ENCODE data around the gene SART1.
"Not testable (repeated sequence)": the region's sequence is repeated elsewhere in the genome, so short reads cannot be mapped to it uniquely, and the experiment has no call there.

The SART1 gene

DNA sequence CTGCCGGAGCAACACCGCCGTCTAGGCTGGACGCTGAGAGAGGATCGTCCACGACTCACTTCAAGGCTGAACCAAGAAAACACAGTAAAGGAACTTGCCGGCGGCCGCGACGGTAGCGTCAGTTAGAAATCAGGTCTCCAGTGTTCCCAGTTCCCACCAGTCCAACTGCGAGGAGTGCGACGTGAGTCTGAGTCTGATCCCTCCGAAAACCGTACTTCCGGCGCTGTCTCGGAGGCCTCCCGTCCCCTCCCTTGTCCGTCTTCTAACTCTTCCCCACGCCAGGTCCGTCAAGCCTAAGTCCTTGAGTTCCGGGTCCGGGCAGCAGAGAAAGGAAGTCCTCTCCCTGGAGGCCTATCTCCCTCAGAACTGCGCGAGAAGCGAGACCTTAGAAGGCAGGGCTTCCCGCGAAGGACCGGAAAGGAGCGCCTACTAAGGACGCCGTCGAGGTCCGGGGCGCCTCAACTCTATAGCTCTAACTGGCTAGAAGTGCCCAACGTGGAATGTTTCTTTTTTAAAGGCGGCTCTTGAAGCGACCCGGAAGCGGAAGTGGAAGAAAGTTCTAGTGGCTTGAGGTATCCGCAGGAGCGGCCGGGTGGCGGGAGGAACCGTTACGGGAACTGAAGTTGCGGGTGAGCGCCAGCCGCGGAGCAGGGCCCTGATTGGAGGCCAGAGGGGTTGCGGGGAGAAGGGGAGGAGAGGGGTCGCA lies 40.6 kb downstream of the SART1 start, which contains the start of the genes BANF1 and EIF1AD:
TSS of gene BANF1 (plus strand) at position 562 of the 706 bp plus-strand sequence. CDS start 748 bp downstream, outside the sequence.
TSS of gene EIF1AD (minus strand) at position 216 of the 706 bp plus-strand sequence. CDS start 1,768 bp downstream, outside the sequence.
- peak; percentile 94 for DNase-seq (ENCODE audit: low read depth in 2 of 2)

DNA sequence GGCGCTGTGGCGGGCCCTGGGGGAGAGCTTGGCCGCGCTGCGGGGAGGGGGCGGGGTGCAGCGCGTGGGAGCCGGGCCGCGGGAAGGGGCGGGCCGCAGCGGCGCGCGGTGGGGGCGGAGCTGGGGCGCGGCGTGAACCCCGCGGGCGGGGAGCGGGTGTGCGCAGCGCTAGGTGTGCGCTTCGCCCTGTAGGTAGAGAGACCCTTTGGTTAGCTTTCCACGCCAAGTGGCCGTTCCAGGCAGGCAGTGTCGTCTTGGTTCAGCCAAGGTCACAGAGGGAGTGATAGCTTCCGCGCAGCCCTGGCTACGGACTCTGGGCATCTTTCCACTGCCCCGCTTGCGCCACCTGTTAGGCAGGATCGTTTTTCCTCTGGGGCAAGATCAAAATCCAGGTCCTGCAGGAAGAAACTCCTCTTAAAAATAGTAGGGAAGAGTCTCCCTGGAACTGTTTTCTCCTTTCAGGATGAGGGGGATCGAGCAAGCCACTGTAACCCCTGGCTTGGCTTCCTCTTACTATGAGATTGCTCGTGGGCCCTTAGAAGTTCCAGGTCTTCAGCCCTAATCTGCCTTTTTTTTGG lies 41.2 kb downstream of the SART1 start:
- DNase-seq (ENCODE audit: low read depth in 2 of 2), result no peak

DNA sequence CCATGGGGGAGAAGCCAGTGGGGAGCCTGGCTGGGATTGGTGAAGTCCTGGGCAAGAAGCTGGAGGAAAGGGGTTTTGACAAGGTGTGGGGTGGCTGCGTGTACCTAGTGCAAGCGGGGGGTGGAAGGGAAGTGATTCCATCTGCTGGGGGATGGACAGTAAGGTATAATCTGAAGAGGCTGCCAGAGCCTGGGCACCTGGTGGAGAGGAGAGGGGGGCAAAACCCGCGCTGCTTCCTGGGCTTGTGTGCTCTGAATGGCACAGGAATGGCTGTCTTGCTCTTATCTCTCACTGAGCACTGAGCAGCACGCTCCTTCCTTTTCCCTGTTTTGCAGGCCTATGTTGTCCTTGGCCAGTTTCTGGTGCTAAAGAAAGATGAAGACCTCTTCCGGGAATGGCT lies 41.8 kb downstream of the SART1 start:
- DNase-seq (ENCODE audit: low read depth in 2 of 2), result no peak

DNA sequence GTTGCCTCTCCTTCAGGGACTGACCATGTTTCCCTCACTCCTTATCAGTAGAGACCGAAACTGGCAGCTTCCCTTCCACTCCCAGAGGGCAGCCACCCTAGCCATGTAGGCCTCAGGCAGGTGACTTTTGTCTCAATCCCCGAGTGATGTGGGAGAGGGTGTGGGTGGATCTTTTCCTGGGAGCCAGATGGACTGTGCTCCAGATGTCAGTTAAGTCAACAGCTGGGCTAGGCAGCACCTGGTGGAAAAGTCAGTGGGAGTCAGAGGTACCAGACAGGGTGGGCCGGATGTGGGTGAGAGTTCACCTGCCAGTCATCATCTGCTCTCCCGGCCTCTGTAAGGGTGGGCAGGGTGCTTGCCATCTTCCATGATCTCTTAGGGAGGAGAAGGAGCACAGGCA lies 42.7 kb downstream of the SART1 start:
- DNase-seq (ENCODE audit: low read depth in 2 of 2), result no peak

DNA sequence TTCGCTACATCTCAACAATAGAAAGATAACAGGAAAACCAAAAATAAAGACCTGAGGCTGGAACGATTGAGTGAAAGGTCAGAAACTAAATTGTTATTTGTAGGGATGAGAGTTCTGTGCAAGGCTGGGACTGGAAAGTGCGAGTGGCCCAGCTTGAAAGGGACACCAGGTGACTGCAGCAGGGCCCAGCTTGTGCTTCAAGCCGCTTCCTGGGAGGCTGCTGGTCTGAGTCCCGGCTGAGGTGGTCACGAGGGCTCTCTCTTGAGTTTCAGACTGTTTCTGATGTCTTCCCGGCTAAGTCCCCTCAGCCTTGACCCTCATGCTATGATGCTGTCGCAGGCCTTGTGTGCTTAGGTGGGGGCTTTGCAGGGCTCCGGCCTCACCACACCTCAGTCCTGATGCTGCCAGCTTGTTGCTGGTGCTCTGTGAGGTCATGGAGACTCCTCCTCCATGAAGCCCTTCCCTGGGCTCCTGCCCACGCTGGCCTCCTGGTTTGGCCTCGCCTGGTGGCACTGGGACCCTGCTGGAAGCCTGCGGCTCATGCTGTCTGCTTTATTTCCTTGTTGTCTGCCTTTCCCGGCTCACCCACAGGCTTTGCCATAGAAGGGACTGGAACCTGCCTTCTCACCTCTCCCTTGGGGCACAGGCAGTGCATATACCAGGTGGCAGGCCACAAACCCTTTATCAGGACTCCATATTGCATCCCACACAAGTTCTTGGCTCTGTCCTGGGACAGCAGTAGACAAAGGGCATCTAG lies 44.8 kb downstream of the SART1 start:
- DNase-seq (ENCODE audit: low read depth in 2 of 2), result no peak

DNA sequence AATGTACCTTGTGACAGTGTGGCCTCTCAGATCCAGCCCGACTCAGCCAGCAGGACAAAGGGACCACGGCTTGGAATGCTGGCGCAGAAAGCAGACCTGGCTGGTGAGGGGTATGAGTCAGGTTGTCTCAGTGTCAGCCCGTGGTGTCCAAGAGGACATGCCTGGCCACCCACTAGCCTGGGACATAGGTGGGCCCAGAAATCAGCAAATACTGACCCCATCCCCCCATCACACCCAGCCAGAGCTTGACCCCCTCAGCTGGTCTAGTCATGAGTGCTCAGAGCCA lies 45.3 kb downstream of the SART1 start:
- DNase-seq (ENCODE audit: low read depth in 2 of 2), result no peak

DNA sequence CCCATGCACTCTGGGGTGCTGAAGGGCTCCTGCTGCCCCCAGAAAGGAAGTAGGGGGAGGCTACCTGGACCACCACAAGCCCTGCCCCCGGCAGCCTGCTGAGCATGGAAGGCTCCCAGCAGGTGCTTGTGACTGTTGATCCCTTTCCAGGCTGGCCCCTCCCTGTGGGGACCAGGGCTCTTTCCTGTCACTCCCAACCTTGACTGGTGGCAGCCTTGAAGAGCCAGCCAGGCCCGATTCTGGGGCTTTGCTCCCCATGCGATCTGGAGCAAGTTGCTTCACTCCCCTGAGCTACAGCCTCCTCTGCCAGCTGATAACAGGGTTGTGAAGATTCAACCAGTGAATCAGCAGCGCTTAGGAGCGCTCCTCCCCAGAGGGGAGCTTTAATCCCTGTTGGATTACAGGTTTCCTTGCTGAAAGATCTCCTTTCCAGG lies 45.7 kb downstream of the SART1 start:
- DNase-seq (ENCODE audit: low read depth in 2 of 2), result no peak

DNA sequence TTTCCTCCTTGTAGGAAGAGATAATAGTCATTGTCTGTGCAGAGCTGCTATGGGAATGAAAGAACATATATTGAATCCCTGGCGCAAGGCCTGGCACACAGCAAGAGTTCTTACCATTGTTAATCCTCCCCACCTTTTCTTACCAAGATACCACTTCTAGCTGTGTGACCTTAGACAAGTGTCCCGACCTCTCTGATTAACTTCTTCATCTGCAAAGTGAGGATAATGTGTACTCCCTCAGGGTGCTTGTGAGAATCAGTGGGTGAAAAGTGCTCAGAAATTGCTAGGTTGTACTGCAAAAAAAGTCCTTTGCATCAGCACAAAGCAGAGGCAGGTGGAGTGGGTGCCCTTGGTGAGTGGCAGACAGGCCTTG lies 46.5 kb downstream of the SART1 start:
- no peak for DNase-seq (ENCODE audit: low read depth in 2 of 2)

DNA sequence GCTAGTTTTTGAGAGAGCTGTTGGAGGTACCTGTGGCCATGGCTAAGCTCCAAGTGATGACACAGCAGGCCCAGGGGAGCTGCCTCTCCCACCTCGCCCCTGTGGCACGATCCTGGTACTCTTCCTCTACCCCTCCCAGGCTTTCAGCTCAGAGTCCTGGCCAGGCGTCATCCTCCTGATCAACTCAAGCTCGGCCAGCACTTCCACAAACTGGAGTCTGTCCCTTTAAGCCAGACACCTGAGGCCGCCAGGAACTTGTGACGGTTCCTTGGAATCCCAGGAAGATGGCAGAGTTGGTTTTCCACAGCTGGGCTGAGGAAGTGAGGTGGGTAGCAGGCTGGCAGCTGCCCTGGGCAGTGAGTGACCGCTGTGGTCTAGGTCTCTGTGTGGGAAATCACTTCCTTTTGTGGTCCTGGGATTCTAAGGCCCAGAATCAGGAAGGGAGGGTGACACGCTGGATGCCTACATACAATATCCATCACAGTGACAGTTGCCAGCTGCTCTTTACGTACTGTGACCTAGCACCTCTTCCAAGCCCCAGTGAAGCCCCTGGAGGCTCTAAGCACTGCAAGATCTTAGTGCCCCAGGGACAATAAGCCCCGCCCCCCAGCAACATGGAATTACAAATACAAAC lies 47.1 kb downstream of the SART1 start:
- DNase-seq (ENCODE audit: low read depth in 2 of 2), result no peak

DNA sequence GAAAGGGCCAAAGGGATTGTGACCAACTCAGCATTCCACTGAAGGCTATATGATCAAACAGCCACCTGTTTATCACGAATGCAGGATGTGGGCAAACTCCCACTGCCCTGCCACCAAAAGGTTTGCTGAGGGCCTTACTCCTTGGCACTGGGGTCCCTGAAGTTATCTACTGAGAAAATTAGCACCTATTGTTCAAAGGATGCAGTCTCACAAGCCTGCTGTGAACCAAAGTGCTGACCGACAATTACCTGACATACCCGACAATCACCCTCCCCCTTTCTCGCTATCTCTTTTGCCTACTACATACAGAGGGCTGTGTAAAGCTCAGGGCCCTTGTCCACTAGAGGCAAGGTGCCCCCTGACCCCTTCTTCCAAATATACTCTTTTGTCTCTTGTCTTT lies 48.5 kb downstream of the SART1 start:
- DNase-seq (ENCODE audit: low read depth in 2 of 2), result not testable (repeated sequence)

DNA sequence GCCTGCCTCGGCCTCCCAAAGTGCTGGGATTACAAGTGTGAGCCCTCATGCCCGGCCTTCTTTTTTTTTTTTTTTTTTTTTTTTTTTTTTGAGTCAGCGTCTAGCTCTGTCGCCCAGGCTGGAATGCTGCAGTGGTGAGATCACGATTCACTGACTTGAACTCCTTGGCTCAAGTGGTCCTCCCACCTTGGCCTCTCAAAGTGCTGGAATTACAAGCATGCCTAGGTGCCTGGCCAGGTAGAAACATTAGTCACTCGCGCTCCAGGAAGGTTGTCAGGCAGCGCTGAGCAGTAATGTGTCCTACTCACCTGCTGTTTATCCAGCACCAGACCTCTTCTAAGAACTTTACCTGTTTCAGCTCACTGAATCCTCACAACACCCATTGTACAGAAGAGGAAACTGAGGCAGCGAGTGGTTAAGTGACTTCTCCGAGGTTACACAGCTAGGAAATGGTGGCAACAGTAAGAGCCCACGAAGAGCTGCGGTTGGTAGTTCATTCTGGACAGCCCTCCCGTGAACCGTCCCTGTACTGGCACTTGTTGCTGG lies 49.8 kb downstream of the SART1 start:
- DNase-seq (ENCODE audit: low read depth in 2 of 2), result no peak

DNA sequence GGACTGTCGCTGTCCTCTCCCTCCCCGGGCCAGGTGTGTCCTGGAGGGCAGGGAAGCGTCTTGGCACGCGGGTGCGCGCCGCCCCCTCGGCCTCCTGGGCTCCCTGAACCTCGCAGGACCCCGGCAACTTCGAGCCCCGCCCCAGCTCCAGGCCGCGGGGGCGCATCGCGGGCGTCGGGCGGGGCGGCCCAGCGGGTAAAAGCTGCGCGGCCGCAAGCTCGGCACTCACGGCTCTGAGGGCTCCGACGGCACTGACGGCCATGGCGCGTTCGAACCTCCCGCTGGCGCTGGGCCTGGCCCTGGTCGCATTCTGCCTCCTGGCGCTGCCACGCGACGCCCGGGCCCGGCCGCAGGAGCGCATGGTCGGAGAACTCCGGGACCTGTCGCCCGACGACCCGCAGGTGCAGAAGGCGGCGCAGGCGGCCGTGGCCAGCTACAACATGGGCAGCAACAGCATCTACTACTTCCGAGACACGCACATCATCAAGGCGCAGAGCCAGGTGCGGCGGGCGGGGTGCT lies 50.3 kb downstream of the SART1 start, which contains the start of gene CST6:
TSS of gene CST6 (plus strand) at position 224 of the 519 bp plus-strand sequence. CDS start at position 261, 37 bp downstream.
- DNase-seq (ENCODE audit: low read depth in 2 of 2), result no peak

DNA sequence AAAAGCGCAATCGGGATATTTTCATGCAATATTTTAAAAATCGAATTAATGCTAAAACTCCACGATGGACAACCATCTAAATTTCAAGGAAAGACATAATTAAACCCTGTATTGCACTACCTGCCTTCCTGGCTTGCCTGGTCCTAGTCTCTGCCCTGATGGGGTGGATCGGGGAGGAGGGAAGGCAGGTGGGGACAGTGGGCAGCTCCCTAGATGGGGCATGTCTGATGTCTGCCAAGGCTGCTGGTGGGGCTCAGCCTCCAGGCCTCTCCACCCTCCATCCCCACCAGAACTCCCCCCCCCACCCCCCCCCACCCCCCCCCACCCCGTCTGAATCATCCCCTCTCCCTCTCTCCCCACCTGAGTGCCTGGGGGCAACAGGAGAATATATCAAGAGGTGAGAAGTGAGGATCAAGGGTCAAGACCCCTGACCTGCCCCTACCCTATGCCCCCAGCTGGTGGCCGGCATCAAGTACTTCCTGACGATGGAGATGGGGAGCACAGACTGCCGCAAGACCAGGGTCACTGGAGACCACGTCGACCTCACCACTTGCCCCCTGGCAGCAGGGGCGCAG lies 50.9 kb downstream of the SART1 start:
- no peak for DNase-seq (ENCODE audit: low read depth in 2 of 2)

DNA sequence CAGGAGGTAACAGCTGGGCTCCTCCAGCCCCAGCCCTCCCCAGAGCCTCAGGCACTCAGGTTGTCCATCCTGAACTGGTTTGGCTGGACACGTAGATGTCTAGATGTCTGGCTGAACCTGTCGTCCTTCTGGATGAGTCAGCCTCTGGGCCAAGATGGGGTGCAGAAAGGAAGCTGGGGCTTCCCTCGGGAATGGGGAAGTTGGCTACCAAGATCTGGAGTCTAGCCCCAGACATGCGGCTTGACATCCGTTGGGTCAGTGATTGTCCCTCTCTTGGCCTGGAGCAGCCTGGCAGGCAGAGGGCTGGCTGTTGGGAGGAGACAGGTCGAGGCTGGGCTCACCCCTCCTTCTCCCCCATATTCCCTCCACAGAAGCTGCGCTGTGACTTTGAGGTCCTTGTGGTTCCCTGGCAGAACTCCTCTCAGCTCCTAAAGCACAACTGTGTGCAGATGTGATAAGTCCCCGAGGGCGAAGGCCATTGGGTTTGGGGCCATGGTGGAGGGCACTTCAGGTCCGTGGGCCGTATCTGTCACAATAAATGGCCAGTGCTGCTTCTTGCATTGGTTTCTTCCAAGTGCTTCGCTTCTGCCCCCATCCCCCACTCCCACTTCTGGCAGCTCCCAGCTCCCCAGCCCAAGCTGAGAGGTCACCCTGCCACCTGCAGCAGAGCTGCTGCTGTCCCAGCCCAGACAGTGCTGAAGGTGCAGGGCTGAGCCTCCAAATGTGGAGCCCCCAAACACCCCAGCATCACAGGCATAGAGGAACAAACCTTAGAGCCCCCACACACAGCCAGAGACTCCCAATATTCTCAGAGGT lies 51.6 kb downstream of the SART1 start:
- no peak for DNase-seq (ENCODE audit: low read depth in 2 of 2)

DNA sequence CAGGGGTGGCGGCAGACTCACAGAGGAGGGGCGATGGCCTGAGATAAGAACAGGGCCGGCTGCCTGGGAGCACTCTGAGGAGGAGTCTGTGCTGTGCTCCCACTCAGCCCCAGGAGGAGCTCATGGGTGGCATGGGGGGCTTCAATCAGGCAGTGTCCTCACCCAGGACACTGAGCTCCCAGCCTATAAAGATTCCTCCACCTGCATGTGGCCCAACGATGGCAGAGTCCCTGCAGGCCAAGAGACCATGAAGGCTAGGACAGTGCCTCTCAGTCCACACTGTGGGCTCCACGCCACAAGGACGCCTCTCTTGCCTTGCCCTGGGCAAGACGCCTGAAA lies 52.2 kb downstream of the SART1 start:
- DNase-seq (ENCODE audit: low read depth in 2 of 2), result no peak

DNA sequence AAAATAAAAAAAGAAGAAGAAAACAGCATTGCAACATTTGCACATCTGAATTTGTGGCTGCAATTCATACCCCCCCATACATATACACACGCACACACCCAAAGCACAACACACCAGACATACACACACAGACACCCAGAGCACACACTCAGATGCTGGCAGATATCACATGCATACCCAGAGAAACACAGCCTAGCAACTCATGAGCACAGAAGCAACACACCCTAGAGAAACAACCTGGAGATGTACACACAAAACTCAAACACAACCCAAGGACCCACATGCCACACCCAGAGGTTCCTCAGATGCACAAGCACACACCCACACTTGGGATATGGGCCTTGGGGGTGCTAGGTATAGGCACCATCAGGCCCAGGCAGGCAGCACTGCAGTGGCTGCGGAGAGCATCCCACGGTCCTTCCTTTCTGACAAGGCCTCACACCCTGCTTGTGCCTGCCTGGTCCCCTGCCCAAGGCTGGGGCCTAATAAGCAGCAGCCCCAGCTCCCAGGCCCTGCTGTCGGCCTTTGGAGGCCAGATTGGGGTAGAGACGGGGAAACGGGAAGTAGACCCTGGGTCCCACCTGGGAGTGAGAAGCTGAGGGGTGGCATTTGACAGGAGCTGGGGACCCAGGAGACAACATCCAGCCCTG lies 53.4 kb downstream of the SART1 start:
- DNase-seq (ENCODE audit: low read depth in 2 of 2), result no peak

DNA sequence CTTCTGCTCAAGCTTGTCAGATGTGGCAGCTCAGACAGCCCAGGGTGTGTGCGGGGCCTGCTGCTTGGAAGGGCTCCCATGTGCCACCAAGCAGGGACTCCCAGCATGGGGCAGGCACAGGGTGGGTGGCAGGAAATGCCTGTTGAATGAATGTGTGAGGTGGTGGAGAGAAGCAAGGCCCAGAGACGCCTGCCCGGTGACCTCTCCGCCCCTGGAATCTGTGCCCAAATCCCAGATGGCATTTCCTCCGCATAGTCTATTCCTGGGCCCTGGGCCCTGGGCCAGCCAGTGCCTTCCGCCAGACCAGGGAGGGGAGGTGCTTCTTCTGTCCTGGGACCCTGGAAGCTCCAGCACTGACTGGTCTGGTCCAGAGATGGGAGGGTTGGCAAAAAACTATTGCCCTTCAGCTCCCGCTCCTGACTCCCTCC lies 53.9 kb downstream of the SART1 start:
- no peak for DNase-seq (ENCODE audit: low read depth in 2 of 2)

DNA sequence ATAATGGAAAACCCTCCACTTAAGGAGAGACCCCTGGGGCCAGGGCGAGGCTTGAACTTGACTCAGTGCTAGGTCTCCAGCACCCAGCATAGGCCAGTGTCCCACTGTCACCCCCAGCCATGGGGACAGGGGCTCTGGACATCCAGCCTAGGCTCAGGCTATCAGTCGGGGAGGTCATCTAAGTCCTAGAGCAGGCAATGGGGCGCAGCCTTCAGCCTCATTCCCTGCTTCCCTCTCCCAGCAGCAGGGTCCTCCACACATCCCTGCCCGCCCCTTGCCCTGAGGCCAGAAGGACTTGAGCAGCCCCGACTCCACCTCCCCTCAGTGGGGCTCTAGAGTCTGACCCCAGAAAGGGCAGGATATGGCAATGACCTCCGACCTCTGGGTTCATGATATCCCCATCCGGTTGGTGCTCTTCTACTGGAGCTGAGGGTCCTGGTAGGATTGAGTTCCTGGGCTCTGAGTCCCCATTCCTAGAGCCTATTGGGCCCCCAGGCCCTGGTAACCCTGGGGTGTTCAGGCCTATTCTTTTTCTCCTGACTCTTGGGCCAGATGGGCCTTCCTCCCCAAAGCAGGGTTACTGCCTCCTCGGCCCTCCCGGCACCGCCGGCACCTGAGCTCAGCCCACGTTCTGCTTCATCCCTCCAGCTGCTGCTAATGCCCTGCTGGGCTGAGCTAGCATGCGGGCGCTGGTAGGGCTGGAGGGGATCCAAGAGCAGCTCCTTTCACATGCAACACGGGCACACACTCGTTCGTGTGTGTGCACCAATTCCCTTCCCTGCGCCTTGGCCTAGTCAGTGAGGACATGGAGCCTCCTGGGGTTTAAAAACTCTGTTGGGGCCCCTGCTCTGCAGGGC lies 54.6 kb downstream of the SART1 start:
- DNase-seq (ENCODE audit: low read depth in 2 of 2), result no peak

DNA sequence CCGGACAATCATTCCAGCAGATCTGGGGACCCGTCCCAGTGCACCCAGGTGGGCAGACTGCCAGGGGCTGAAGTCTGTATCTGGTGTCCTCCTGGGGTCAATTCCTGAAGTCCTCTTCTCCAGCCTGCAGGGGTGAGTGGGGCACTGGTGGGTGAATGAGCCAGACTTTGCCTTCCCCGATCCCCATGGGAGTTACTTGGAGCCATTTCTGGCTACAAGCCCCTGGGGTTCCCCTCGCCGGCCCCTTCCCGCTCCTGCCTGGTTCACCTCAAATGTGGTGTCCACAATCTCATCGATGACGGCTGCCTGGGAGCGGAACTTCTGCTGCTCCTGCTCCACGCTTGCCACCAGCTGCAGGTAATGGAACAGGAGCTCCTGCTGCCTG lies 55.3 kb downstream of the SART1 start:
- DNase-seq (ENCODE audit: low read depth in 2 of 2), result no peak
